HCT116 (cell line): Measurements from ENCODE around the gene ELFN1.

Source experiments
- EZH2 ChIP-seq: fragments of 200-600 bp; sonication (generic); IDR thresholded peaks from 2 replicates; pipeline ENCODE4 v1.6.1; 2017; ENCODE audit warnings: antibody characterized with exemption, mixed run types
- POLR2A ChIP-seq: IDR thresholded peaks from 2 replicates; pipeline ENCODE4 v1.7.0; 2011; ENCODE audit warnings: borderline replicate concordance; ENCODE audit not compliant: insufficient read depth, insufficient read length; ENCODE audit errors: extremely low read depth
- RAD21 ChIP-seq: IDR thresholded peaks from 2 replicates; pipeline ENCODE4 v1.6.1; 2012; ENCODE audit warnings: low read depth, mild to moderate bottlenecking
- ZNF274 ChIP-seq: fragments of 200-500 bp; sonication (Bioruptor generic); IDR thresholded peaks from 2 replicates; pipeline ENCODE4 v1.6.1; 2014; ENCODE audit warnings: mild to moderate bottlenecking, low read depth, low read length, inconsistent platforms
- TF ChIP-seq, protein P1 (sequence below), 3 experiments: fragments of 200-600 bp in 1 of 3; sonication (generic) in 1 of 3; IDR thresholded peaks in 2 of 3; conservative IDR thresholded peaks in 1 of 3; 2 replicates each; pipeline ENCODE4 v1.5.1; 2012 to 2017; ENCODE audit warnings: low read depth in 2 of 3, low read length in 2 of 3, antibody characterized with exemption in 1 of 3, borderline replicate concordance in 1 of 3, control low read depth in 1 of 3, mild to moderate bottlenecking in 1 of 3, mixed read lengths in 1 of 3, mixed run types in 1 of 3, moderate library complexity in 1 of 3; ENCODE audit not compliant: insufficient read depth in 1 of 3
- TF ChIP-seq, protein P2 (sequence below): IDR thresholded peaks from 2 replicates; pipeline ENCODE4 v1.6.1; 2012; ENCODE audit warnings: low read depth

DNA sequence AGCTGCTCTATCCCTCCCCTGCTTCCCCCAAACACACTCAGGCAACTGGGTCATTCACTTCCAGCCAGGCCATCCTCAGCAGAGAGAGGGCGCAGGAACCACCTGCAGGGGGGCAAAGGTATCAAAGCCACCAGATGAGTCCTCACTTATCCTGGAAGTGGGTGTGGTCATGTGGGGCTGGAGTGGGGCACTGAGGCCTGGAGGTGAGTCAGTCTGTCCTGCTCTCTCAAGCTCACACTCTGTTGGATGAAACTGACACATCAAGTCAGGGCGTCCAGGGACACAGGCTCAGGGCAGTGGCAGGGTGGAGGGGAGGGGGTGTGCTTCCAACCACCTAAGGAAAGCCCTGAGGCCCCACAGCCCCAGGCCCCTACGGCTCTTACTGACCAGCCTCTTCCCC lies 8.0 kb upstream of the ELFN1 start:
- TF ChIP-seq ZNF274 (no peak), EZH2 (no peak), POLR2A (no peak), RAD21 (no peak)
- TF ChIP-seq, protein P1, sequence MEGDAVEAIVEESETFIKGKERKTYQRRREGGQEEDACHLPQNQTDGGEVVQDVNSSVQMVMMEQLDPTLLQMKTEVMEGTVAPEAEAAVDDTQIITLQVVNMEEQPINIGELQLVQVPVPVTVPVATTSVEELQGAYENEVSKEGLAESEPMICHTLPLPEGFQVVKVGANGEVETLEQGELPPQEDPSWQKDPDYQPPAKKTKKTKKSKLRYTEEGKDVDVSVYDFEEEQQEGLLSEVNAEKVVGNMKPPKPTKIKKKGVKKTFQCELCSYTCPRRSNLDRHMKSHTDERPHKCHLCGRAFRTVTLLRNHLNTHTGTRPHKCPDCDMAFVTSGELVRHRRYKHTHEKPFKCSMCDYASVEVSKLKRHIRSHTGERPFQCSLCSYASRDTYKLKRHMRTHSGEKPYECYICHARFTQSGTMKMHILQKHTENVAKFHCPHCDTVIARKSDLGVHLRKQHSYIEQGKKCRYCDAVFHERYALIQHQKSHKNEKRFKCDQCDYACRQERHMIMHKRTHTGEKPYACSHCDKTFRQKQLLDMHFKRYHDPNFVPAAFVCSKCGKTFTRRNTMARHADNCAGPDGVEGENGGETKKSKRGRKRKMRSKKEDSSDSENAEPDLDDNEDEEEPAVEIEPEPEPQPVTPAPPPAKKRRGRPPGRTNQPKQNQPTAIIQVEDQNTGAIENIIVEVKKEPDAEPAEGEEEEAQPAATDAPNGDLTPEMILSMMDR (IDR thresholded peaks at IDR 0.05 in 2 of 3, conservative IDR thresholded peaks at IDR 0.05 in 1 of 3; ENCODE audit: borderline replicate concordance in 1 of 3, insufficient read depth in 1 of 3, low read depth in 2 of 3, low read length in 2 of 3) = 0 out of 6 replicates have a peak, but pooled peaks of 1 of the 3 experiments have one; percentile 13
- TF ChIP-seq, protein P2, sequence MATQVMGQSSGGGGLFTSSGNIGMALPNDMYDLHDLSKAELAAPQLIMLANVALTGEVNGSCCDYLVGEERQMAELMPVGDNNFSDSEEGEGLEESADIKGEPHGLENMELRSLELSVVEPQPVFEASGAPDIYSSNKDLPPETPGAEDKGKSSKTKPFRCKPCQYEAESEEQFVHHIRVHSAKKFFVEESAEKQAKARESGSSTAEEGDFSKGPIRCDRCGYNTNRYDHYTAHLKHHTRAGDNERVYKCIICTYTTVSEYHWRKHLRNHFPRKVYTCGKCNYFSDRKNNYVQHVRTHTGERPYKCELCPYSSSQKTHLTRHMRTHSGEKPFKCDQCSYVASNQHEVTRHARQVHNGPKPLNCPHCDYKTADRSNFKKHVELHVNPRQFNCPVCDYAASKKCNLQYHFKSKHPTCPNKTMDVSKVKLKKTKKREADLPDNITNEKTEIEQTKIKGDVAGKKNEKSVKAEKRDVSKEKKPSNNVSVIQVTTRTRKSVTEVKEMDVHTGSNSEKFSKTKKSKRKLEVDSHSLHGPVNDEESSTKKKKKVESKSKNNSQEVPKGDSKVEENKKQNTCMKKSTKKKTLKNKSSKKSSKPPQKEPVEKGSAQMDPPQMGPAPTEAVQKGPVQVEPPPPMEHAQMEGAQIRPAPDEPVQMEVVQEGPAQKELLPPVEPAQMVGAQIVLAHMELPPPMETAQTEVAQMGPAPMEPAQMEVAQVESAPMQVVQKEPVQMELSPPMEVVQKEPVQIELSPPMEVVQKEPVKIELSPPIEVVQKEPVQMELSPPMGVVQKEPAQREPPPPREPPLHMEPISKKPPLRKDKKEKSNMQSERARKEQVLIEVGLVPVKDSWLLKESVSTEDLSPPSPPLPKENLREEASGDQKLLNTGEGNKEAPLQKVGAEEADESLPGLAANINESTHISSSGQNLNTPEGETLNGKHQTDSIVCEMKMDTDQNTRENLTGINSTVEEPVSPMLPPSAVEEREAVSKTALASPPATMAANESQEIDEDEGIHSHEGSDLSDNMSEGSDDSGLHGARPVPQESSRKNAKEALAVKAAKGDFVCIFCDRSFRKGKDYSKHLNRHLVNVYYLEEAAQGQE = no peak
